K562 (cell line): ENCODE results near the gene ITGA2B. TPM values are rescaled to one million over a fixed set of nuclear protein-coding genes. Genes with fewer than 3 reads are reported as not detected.
A peak's percentile ranks its signal among the peaks of the same experiment; 100 is the strongest.

Experiments used
- BHLHE40 ChIP-seq: IDR thresholded peaks from 2 replicates; pipeline ENCODE4 v1.6.1; 2011; ENCODE audit warnings: low read length, improper control_type of control experiment
- L3MBTL2 ChIP-seq: fragments of 450-650 bp; IDR thresholded peaks from 2 replicates; pipeline ENCODE4 v1.6.1; 2016; ENCODE audit warnings: mild to moderate bottlenecking, moderate library complexity
- SRF ChIP-seq, 2 experiments: fragments of 250-450, 450-650 bp in 1 of 2; sonication (Bioruptor Pico) in 1 of 2; sonication (generic) in 1 of 2; formaldehyde crosslinking; IDR thresholded peaks; 2 replicates each; pipeline versions ENCODE4 v1.5.0 to v1.5.1; 2020 to 2022; ENCODE audit warnings: mild to moderate bottlenecking in 1 of 2, missing genetic modification reagents in 1 of 2
- ZNF436 ChIP-seq: fragments of 250-450, 450-650 bp; sonication (Bioruptor Pico); formaldehyde crosslinking; IDR thresholded peaks from 2 replicates; pipeline ENCODE4 v1.7.0; 2020; ENCODE audit warnings: mild to moderate bottlenecking
- ZNF740 ChIP-seq, 3 experiments: fragments of 200-800 bp in 1 of 3; sonication (Bioruptor generic) in 1 of 3; sonication (generic) in 1 of 3; formaldehyde crosslinking in 1 of 3; IDR thresholded peaks; 2 replicates each; pipeline versions ENCODE4 v1.6.1 to v1.8.0; 2016 to 2022; ENCODE audit warnings: mild to moderate bottlenecking in 2 of 3, missing compliant biosample characterization in 2 of 3, missing genetic modification characterization in 2 of 3, missing genetic modification reagents in 1 of 3
- polyA plus RNA-seq, 8 experiments: library from polyadenylated mRNA; depleted of rRNA in 4 of 8; stranded (reverse) in 5 of 8; unstranded in 3 of 8; fragments of >200 nt; fragmentation: Nextera tagmentation in 2 of 8; fragmentation: Illumina TruSeq in 1 of 8; extraction: Ambion mirVana in 2 of 8; extraction: Trizol in 1 of 8; gene quantifications; 2 replicates each; pipeline versions ENCODE4 v1.2.1 to v1.2.3, GENCODE V29; 2011 to 2014; ENCODE audit warnings: inconsistent platforms in 1 of 8, missing spikeins in 1 of 8
- total RNA-seq, 7 experiments: library from RNA; depleted of rRNA in 6 of 7; stranded (reverse); fragments of >200 nt in 6 of 7; fragmentation: Illumina TruSeq in 2 of 7; extraction: Trizol in 2 of 7; gene quantifications; 2 replicates each; pipeline versions ENCODE4 v1.2.1 to v1.2.3, GENCODE V29; 2011 to 2021; ENCODE audit warnings: low replicate concordance in 1 of 7
- TF ChIP-seq, protein P1 (sequence below): sonication (generic); formaldehyde crosslinking; IDR thresholded peaks from 2 replicates; pipeline ENCODE4 v1.9.0; 2022; ENCODE audit warnings: mild to moderate bottlenecking, missing genetic modification reagents
- TF ChIP-seq, protein P2 (sequence below): fragments of 250-450 bp; sonication (Bioruptor Pico); IDR thresholded peaks from 2 replicates; pipeline ENCODE4 v1.4.0; 2020; ENCODE audit warnings: mild to moderate bottlenecking, moderate library complexity
- TF ChIP-seq, protein P3 (sequence below): sonication (generic); formaldehyde crosslinking; IDR thresholded peaks from 2 replicates; pipeline ENCODE4 v1.8.0; 2022; ENCODE audit warnings: missing genetic modification reagents, mild to moderate bottlenecking, borderline replicate concordance
- TF ChIP-seq, protein P4 (sequence below): fragments of 450-650 bp; IDR thresholded peaks from 2 replicates; pipeline ENCODE4 v1.6.1; 2017; ENCODE audit warnings: antibody characterized with exemption, mild to moderate bottlenecking

ITGA2B gene
- total and polyA plus RNA-seq, 9 of the 15 experiments (the other 6 are each of a cell fraction or from before 2014, with no cell fraction given) = 1.1 to 26.4 (median 5.6) TPM

GRCh38 chr17:44324092-44324570, 65.3 kb downstream of the ITGA2B start (continued):
- TF ChIP-seq ZNF740 (CRISPR knock-in tag; IDR thresholded peaks at IDR 0.05) (no peak), ZNF740 (tag; IDR thresholded peaks at IDR 0.05) (0 out of 4 replicates have a peak, but pooled peaks of 1 of the 2 experiments have one; percentile 42), L3MBTL2 (peak; percentile 73), ZNF436 (CRISPR knock-in tag) (no peak), SRF (CRISPR knock-in tag; IDR thresholded peaks at IDR 0.05) (0 out of 4 replicates have a peak, but pooled peaks of 1 of the 2 experiments have one; percentile 25), BHLHE40 (peak; percentile 36)
- TF ChIP-seq, protein P1, sequence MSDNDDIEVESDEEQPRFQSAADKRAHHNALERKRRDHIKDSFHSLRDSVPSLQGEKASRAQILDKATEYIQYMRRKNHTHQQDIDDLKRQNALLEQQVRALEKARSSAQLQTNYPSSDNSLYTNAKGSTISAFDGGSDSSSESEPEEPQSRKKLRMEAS (CRISPR knock-in tag) = peak; percentile 55
- TF ChIP-seq, protein P2, sequence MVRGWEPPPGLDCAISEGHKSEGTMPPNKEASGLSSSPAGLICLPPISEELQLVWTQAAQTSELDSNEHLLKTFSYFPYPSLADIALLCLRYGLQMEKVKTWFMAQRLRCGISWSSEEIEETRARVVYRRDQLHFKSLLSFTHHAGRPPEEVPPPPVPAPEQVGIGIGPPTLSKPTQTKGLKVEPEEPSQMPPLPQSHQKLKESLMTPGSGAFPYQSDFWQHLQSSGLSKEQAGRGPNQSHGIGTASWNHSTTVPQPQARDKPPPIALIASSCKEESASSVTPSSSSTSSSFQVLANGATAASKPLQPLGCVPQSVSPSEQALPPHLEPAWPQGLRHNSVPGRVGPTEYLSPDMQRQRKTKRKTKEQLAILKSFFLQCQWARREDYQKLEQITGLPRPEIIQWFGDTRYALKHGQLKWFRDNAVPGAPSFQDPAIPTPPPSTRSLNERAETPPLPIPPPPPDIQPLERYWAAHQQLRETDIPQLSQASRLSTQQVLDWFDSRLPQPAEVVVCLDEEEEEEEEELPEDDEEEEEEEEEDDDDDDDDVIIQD = no peak
- TF ChIP-seq, protein P3, sequence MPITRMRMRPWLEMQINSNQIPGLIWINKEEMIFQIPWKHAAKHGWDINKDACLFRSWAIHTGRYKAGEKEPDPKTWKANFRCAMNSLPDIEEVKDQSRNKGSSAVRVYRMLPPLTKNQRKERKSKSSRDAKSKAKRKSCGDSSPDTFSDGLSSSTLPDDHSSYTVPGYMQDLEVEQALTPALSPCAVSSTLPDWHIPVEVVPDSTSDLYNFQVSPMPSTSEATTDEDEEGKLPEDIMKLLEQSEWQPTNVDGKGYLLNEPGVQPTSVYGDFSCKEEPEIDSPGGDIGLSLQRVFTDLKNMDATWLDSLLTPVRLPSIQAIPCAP = 0 out of 2 replicates have a peak, but pooled peaks have one; percentile 25
- TF ChIP-seq, protein P4, sequence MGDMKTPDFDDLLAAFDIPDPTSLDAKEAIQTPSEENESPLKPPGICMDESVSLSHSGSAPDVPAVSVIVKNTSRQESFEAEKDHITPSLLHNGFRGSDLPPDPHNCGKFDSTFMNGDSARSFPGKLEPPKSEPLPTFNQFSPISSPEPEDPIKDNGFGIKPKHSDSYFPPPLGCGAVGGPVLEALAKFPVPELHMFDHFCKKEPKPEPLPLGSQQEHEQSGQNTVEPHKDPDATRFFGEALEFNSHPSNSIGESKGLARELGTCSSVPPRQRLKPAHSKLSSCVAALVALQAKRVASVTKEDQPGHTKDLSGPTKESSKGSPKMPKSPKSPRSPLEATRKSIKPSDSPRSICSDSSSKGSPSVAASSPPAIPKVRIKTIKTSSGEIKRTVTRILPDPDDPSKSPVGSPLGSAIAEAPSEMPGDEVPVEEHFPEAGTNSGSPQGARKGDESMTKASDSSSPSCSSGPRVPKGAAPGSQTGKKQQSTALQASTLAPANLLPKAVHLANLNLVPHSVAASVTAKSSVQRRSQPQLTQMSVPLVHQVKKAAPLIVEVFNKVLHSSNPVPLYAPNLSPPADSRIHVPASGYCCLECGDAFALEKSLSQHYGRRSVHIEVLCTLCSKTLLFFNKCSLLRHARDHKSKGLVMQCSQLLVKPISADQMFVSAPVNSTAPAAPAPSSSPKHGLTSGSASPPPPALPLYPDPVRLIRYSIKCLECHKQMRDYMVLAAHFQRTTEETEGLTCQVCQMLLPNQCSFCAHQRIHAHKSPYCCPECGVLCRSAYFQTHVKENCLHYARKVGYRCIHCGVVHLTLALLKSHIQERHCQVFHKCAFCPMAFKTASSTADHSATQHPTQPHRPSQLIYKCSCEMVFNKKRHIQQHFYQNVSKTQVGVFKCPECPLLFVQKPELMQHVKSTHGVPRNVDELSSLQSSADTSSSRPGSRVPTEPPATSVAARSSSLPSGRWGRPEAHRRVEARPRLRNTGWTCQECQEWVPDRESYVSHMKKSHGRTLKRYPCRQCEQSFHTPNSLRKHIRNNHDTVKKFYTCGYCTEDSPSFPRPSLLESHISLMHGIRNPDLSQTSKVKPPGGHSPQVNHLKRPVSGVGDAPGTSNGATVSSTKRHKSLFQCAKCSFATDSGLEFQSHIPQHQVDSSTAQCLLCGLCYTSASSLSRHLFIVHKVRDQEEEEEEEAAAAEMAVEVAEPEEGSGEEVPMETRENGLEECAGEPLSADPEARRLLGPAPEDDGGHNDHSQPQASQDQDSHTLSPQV = peak; percentile 71; the same call in 1 of the 2 replicates
